ENCODE results near the gene PIWIL1.

GRCh38 chr12:130353081-130353480 is 15.4 kb downstream of the PIWIL1 start:
- TF ChIP-seq CTCF (conservative IDR thresholded peaks at IDR 0.05 in 1 of 2, IDR thresholded peaks at IDR 0.05 in 1 of 2; ENCODE audit: extremely low read depth in 1 of 2, insufficient read depth in 1 of 2, low read depth in 1 of 2, low read length in 2 of 2) (no peak), EZH2 (IDR thresholded peaks at IDR 0.05; ENCODE audit: borderline replicate concordance, low read length) (no peak)
